ENCODE measurements around the gene SLC9A9.

GRCh38 chr3:143824735-143825385 lies 23.4 kb downstream of the SLC9A9 start:
- TF ChIP-seq POLR2AphosphoS5 (IDR thresholded peaks at IDR 0.05; ENCODE audit: low read depth) (no peak), REST (IDR thresholded peaks at IDR 0.05; ENCODE audit: insufficient replicate concordance, low read depth) (no peak), CTCF (IDR thresholded peaks at IDR 0.05; ENCODE audit: insufficient read depth, low read length) (no peak), SPI1 (IDR thresholded peaks at IDR 0.05; ENCODE audit: borderline replicate concordance, low read depth) (no peak)

Measured in HL-60 (cell line).